MG63 (cell line): ENCODE measurements around the gene TEX19. TPM values are rescaled to one million over a fixed set of nuclear protein-coding genes. Genes with fewer than 3 reads are reported as not detected.
"Not testable (repeated sequence)": the region's sequence is repeated elsewhere in the genome, so short reads cannot be mapped to it uniquely, and the experiment has no call there.

Experiments used
- DNase-seq: peaks from one replicate; pipeline ENCODE4 v3.0.0-alpha.2; 2020
- H3K27me3 ChIP-seq: fragments of 250-450 bp; sonication (Bioruptor Pico); 2 replicates; pipeline ENCODE4 v1.5.1; 2020; ENCODE audit warnings: mild to moderate bottlenecking, moderate library complexity
- H3K36me3 ChIP-seq: fragments of 250-450 bp; sonication (Bioruptor Pico); 2 replicates; pipeline ENCODE4 v1.5.1; 2020; ENCODE audit warnings: mild to moderate bottlenecking, moderate library complexity
- H3K4me3 ChIP-seq: fragments of 250-450 bp; sonication (Bioruptor Pico); 2 replicates; pipeline ENCODE4 v1.5.1; 2020; ENCODE audit warnings: mild to moderate bottlenecking, moderate library complexity
- H3K9me3 ChIP-seq: fragments of 250-450 bp; sonication (Bioruptor Pico); 2 replicates; pipeline ENCODE4 v1.5.1; 2020; ENCODE audit warnings: mild to moderate bottlenecking, moderate library complexity
- total RNA-seq: library from RNA; depleted of rRNA; stranded (reverse); fragments of >200 nt; shearing (Covaris generic); gene quantifications from 2 replicates; pipeline ENCODE4 v1.2.3, GENCODE V29; 2014; ENCODE audit warnings: low replicate concordance

TEX19 gene
- total RNA-seq, 1 experiment from 2014 or later = 2.3 TPM

DNA sequence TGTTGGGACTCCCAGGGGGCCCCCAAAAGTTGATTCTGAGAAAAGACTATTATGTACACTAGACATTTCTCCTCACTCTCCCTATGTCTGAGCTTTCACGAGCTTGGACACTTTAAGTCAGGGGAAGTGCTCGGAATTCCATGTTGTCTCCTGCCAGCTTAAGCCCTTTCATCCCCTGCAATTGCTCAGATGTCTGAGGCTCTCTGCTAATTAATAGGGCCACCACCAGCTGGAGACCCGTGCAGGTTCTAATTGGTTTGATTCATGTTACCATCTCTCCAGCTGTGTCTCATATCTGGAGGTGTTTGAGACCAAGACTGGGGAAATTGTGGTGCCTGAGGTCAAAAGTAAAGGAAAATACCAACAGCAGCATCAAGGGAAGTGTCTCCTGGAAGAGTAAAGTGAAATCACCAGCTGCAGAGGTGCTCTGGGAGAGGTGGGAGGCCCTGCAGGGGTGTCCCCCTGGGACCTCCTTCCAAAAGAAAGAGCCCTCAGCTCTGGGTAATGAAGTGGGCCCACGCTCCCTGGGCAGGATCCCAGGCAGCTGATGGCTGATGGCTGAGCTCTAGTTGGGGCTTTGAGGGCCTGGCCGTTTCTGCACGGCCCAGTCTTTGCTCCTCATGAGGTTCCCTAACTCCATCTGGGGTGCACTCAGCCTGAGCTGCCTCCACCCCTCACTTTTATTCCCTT, 6.7 kb downstream of the TEX19 start:
- no peak for DNase-seq
- H3K9me3 ChIP-seq = no peaks in the 10 kb centered on the region
- no peak overlapping the region for H3K4me3 ChIP-seq
- H3K27me3 ChIP-seq = no peaks in the 10 kb centered on the region; the same call in 1 of the 2 replicates
- no peaks in the 10 kb centered on the region for H3K36me3 ChIP-seq

DNA sequence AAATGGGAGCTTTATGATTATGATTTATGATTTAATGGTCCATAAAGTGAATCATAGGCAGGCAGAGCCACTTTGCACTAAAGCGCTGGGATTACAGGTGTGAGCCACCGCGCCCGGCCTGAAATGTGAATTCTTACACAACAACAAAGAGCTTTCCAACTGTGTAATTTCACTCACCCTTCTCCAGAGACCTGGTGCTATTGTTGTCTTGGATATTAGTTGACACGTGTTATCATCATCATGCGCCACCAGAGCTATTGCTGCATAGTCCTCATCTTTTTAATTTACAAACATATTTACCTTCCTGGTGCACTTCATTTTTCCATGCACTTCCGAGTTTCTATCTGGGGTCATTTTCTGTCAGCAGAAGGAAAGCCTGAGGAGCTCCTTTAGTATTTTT, 7.7 kb downstream of the TEX19 start:
- Histone ChIP-seq H3K27me3 (peaks cover 5% of the 10 kb centered on the region; the same call in 1 of the 2 replicates), H3K36me3 (no peaks in the 10 kb centered on the region), H3K9me3 (no peaks in the 10 kb centered on the region), H3K4me3 (no peak overlapping the region)
- DNase-seq = no peak

DNA sequence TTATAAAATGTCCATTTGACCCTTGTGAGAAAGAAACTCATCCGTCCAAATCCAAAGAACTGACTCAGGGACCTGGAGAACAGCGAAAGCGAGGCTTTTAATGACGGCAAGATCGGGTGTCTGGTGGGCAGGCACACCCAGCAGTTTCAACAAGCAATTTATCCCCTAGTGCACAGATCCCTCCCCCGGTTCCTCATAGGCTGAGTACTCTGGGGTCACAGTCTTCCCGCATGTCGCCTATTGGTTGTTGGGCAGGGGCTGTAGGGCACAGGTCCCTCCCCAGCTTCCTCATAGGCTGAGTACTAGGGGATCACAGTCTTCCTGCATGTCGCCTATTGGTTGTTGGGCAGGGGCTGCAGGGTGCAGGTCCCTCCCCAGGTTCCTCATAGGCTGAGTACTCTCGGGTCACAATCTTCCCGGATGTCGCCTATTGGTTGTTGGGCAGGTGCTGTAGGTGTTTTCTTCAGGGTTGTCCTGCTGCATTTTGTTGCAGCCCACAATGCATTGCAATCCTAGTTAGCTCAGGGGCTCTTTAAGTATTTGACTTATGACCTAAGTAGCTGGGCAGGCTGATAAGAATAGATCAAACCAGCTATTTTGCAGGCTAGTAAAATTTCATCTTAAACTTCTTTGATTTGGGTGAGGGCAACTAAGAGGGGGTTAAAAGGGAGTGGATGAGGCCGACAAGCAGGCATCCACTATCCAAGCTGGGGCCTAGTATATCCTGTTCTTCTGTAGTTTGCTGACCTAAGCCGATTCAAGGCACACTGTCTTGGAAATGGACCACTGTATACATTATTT, 8.9 kb downstream of the TEX19 start:
- no peaks in the 10 kb centered on the region for H3K36me3 ChIP-seq
- no peaks in the 10 kb centered on the region for H3K9me3 ChIP-seq
- H3K27me3 ChIP-seq = peaks cover 5% of the 10 kb centered on the region; the same call in 1 of the 2 replicates
- H3K4me3 ChIP-seq = peak overlapping the region; percentile 27
- DNase-seq = peak; percentile 84

DNA sequence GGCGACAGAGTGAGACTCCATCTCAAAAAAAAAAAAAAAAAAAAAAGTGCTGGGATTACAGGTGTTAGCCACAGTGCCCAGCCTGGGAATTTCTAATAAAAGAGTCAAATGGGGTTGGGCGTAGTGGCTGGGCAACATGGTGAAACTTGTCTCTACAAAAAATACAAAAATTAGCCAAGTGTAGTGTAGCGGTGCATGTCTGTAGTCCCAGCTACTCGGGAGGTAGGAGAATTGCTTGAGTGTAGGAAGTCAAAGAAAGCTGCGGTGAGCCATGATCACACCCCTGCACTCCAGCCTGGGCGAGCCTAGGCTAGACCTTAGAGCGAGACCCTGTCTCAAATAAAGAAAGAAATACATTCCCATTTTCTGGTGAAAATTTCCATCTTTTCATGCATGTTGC, 10.2 kb downstream of the TEX19 start:
- peaks cover 5% of the 10 kb centered on the region; the same call in 1 of the 2 replicates for H3K27me3 ChIP-seq
- no peak overlapping the region for H3K4me3 ChIP-seq
- DNase-seq = no peak
- no peaks in the 10 kb centered on the region for H3K9me3 ChIP-seq
- no peaks in the 10 kb centered on the region for H3K36me3 ChIP-seq

DNA sequence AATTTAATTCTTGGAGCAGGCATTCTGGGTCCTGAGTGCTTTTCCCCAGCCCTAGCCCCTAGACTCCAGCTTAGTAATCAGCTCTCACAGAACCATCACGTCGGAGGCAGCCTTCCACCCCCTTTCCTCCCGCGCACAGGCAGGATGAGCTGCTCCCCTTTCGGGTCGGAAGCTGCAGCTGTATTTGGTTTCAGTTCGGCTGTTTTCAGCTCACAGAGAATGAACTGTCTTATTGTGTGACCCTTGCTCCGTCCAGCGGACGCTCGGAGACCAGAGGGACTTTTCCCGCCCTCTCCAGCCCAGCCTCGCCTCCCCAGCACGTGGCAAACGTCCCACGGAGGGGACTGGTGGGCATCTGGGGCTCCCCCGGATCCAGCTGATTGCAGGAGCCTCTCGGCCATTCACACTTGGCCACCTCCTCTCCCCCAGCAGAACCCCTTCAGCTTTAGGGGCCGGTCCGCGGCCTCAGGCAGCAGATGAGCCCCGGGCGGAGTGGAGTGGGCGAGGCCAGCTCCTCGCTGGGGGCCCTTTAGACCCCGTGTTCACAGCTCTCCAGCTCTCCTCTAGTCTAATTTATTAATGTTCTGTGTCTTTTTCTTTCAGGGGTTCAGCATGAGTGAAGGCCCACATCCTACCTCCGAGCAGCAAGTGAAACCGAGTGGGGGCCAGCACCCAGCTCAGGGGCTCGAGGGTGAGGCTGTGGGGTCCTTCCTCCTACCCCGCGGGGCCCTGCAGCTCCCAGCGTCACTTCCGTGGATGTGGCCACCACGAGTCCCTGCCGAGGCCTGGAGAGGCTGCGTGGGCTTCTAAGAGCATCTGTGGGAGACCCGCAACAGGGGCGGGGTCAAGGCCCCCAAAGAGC, 11.7 kb downstream of the TEX19 start:
- no peaks in the 10 kb centered on the region for H3K9me3 ChIP-seq
- H3K36me3 ChIP-seq = no peaks in the 10 kb centered on the region
- H3K4me3 ChIP-seq = peak overlapping the region; percentile 4; the same call in 1 of the 2 replicates
- H3K27me3 ChIP-seq = peaks cover 5% of the 10 kb centered on the region; the same call in 1 of the 2 replicates
- no peak for DNase-seq

DNA sequence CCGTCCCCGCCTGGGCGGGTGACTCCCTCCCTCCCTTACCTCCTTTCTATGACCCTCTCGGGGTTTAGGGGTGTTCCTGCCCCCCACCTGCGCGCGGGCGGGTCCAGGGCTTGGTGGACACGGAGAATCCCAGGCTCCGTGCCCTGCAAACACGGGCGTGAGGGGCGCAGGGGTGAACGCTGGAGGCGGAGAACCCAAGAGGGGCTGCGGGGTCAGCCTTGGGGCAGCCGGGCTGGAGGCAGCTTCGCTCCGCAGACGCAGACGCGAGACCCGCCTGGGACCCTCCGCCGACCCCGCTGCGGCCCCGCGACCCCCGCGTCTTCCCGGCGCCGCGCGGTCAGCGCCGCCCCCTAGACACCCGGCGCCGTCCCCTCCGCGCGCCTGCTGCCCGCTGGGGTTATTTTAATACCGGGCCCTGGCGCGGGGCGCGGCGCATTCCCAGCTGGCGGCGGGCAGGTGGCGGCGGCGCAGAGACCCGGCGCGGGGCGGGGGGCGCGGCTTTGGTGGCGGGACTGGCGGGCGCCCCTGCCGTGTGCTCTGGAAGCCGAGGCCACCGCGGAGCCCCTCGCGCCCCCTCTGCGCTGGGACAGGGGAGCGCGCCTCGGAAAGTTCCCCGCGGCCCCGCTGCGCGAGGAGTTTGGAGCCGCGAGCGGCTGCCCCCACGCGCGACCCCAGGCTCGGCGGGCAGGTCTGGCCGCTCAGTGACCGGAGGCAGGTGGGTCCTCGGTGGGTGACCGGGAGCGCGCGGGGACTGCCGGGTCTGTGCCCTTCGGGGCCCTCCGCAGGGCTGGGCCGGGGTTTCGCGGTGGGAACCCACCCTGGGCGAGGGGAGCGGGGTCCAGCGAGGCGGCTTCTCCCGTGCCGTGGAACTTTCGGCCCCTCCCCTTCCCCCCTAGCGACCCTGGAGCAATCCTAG, 12.5 kb downstream of the TEX19 start, which contains the start of gene UTS2R:
Gene UTS2R, plus strand, starts transcription at position 433 of the 916 bp plus-strand sequence. CDS start 2,560 bp downstream, outside the sequence.
- H3K27me3 ChIP-seq = peaks cover 5% of the 10 kb centered on the region; the same call in 1 of the 2 replicates
- H3K4me3 ChIP-seq = peak within 1 kb of the TSS; percentile 4; the same call in 1 of the 2 replicates
- no peak for DNase-seq
- no peaks in the 10 kb centered on the region for H3K36me3 ChIP-seq
- no peaks in the 10 kb centered on the region for H3K9me3 ChIP-seq

GRCh38 chr17:82372249-82373071, 13.4 kb downstream of the TEX19 start:
- no peaks in the 10 kb centered on the region for H3K36me3 ChIP-seq
- H3K4me3 ChIP-seq = no peak overlapping the region
- no peaks in the 10 kb centered on the region for H3K9me3 ChIP-seq
- DNase-seq = no peak
- peaks cover 5% of the 10 kb centered on the region; the same call in 1 of the 2 replicates for H3K27me3 ChIP-seq

DNA sequence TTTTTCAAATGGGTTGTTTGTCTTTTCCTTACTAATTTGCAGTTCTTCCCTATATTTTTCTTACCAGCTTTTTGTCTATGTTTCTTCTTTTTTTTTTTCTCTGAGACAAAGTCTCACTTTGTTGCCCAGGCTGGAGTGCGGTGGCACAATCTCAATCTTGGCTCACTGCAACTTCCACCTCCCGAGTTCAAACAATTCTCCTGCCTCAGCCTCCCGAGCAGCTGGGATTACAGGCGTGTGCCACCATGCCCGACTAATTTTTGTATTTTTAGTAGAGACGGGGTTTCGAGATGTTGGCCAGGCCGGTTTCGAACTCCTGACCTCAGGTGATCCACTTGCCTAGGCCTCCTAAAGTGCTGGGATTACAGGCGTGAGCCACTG, 14.0 kb downstream of the TEX19 start:
- not testable (repeated sequence) for H3K27me3 ChIP-seq, H3K4me3 ChIP-seq, H3K36me3 ChIP-seq, DNase-seq, H3K9me3 ChIP-seq

GRCh38 chr17:82373731-82374625, 14.9 kb downstream of the TEX19 start:
- Histone ChIP-seq H3K27me3 (peaks cover 5% of the 10 kb centered on the region; the same call in 1 of the 2 replicates), H3K4me3 (no peak overlapping the region), H3K36me3 (no peaks in the 10 kb centered on the region), H3K9me3 (no peaks in the 10 kb centered on the region)
- DNase-seq = no peak

- no peaks in the 10 kb centered on the region for H3K9me3 ChIP-seq
- DNase-seq = no peak
- H3K4me3 ChIP-seq = no peak overlapping the region
- peaks cover 5% of the 10 kb centered on the region; the same call in 1 of the 2 replicates for H3K27me3 ChIP-seq
- H3K36me3 ChIP-seq = no peaks in the 10 kb centered on the region
These were observed 15.7 kb downstream of the TEX19 start for GRCh38 chr17:82374626-82375331.

DNA sequence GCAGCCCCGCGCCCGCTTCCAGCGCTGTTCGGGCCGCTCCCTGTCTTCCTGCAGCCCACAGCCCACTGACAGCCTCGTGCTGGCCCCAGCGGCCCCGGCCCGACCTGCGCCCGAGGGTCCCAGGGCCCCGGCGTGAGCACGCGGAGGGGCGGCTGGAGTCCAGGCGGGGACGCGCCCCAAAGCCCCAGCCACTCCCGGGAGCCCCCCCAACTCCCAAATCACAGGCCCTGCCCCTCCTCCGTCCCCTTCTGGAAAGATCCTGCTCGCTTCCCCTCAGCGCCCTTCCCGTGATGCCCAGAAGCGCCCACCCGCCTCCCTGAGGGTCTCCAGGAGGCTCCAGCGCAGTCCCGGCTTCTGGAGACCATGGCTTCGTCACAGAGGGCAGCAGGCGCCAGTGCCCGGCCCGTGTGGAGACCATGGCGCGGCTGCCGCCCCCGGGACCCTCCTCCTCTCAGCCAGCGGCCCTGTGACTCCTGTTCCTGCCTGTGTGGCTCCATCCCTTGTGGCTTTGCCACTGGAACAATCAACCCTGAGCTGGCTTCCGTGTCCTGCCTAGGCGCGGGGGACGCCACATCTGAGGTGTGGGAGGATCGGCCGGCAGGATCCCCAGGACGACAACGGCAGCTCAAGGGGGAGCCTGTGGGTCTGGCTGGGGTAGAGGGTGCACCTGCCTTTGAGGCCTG, 16.5 kb downstream of the TEX19 start:
- DNase-seq = no peak
- no peaks in the 10 kb centered on the region for H3K36me3 ChIP-seq
- H3K4me3 ChIP-seq = no peak overlapping the region
- H3K9me3 ChIP-seq = no peaks in the 10 kb centered on the region
- peaks cover 5% of the 10 kb centered on the region; the same call in 1 of the 2 replicates for H3K27me3 ChIP-seq

DNA sequence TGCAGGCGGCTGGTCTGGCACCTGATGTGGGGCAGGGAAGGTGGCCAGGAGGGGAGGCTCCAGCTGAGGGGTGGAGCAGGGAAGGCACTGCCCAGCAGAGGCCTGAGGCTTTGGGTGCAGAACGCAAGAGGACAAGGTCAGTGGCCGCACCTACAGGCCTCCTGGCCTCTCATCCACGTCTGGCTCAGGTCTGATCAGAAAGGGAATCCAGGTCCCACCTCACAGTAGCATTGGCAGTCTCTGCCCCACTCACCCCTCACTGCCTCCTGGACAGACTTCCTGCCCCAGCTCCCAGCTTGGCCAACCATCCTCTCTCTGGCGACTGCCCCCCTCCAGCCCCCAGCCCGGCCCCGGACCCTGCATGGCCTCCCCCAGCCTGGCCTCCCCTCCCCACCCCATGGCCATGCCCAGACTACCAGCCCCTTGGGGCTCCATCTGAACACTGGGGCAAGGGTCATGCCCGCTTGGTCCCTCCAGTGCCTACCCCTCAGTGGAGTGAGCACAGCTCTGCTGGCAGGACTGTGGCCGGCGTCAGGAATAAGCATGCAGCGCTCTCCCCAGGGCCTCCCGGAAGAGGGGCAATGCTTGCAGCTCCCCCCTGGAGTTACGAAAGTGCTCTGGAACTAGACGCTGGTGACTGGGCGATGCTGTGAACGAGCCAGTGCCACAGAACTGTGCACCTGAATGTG, 17.1 kb downstream of the TEX19 start:
- H3K36me3 ChIP-seq = no peaks in the 10 kb centered on the region

GRCh38 chr17:82377294-82377693, 18.2 kb downstream of the TEX19 start:
- H3K27me3 ChIP-seq, H3K9me3 ChIP-seq, DNase-seq, H3K4me3 ChIP-seq, H3K36me3 ChIP-seq: not testable (repeated sequence)

More for the DNA sequence above, 17.1 kb downstream of the TEX19 start:
- peaks cover 2% of the 10 kb centered on the region; the same call in 1 of the 2 replicates for H3K27me3 ChIP-seq
- H3K4me3 ChIP-seq = no peak overlapping the region
- H3K9me3 ChIP-seq = no peaks in the 10 kb centered on the region
- no peak for DNase-seq
